Osteoblast (primary cell): ENCODE measurements around the gene MB21D2. TPM values are rescaled to one million over a fixed set of nuclear protein-coding genes. Genes with fewer than 3 reads are reported as not detected.

Experiments used
- DNase-seq: peaks from one replicate; pipeline ENCODE4 v3.0.0; 2011; ENCODE audit warnings: low spot score, mixed read lengths; ENCODE audit not compliant: insufficient read length; ENCODE audit errors: missing footprints
- H2AFZ ChIP-seq: 2 replicates; pipeline ENCODE4 v1.6.0; 2011; ENCODE audit warnings: mild to moderate bottlenecking, low read length
- H3K27ac ChIP-seq: 2 replicates; pipeline ENCODE4 v1.5.1; 2011; ENCODE audit warnings: mild to moderate bottlenecking, low read depth, low read length, moderate library complexity
- H3K27me3 ChIP-seq: 2 replicates; pipeline ENCODE4 v1.6.0; 2012; ENCODE audit warnings: mild to moderate bottlenecking, control low read depth, inconsistent platforms, low read length, moderate library complexity; ENCODE audit not compliant: insufficient read depth
- H3K36me3 ChIP-seq: 2 replicates; pipeline ENCODE4 v1.5.1; 2011; ENCODE audit warnings: mild to moderate bottlenecking, low read length, control low read depth, moderate library complexity; ENCODE audit not compliant: insufficient read depth
- H3K4me1 ChIP-seq: 2 replicates; pipeline ENCODE4 v1.5.1; 2011; ENCODE audit warnings: mild to moderate bottlenecking, low read length, control low read depth, moderate library complexity; ENCODE audit not compliant: insufficient read depth
- H3K4me2 ChIP-seq: 2 replicates; pipeline ENCODE4 v1.6.0; 2011; ENCODE audit warnings: mild to moderate bottlenecking, low read length; ENCODE audit not compliant: insufficient read depth
- H3K4me3 ChIP-seq: fragments of 200-600 bp; sonication (generic); 3 replicates; pipeline ENCODE4 v1.5.1; 2012; ENCODE audit warnings: mild to moderate bottlenecking, low read length, inconsistent platforms; ENCODE audit not compliant: insufficient read depth
- H3K79me2 ChIP-seq: 2 replicates; pipeline ENCODE4 v1.6.0; 2012; ENCODE audit warnings: mild to moderate bottlenecking, low read length, control low read depth, inconsistent platforms; ENCODE audit not compliant: insufficient read depth
- H3K9me3 ChIP-seq: 2 replicates; pipeline ENCODE4 v1.5.1; 2011; ENCODE audit warnings: low read depth, low read length, control low read depth
- H4K20me1 ChIP-seq: 2 replicates; pipeline ENCODE4 v1.6.0; 2012; ENCODE audit warnings: mild to moderate bottlenecking, low read length, control low read depth; ENCODE audit not compliant: insufficient read depth
- CTCF ChIP-seq: IDR thresholded peaks from 2 replicates; pipeline ENCODE4 v1.5.1; 2011; ENCODE audit warnings: mild to moderate bottlenecking, low read depth, low read length, moderate library complexity; ENCODE audit errors: extremely low read depth
- total RNA-seq: library from RNA; depleted of rRNA; stranded (reverse); fragments of >200 nt; gene quantifications from 2 replicates; pipeline ENCODE4 v1.2.3, GENCODE V29; 2012

The MB21D2 gene
- total RNA-seq, 1 donor = 6.5 TPM

GRCh38 chr3:192833177-192833890 is 84.3 kb downstream of the MB21D2 start:
- DNase-seq = no peak
- peaks cover 59% of the 10 kb centered on the region for H3K4me1 ChIP-seq
- no peaks in the 10 kb centered on the region for H3K27me3 ChIP-seq
- no peak overlapping the region for H2AFZ ChIP-seq
- peak overlapping the region; percentile 62 for H3K4me2 ChIP-seq
- H3K36me3 ChIP-seq = no peaks in the 10 kb centered on the region
- H3K27ac ChIP-seq = peak overlapping the region; percentile 83
- H3K4me3 ChIP-seq = peak overlapping the region; percentile 46
- no peaks in the 10 kb centered on the region for H3K9me3 ChIP-seq
- H4K20me1 ChIP-seq = peaks cover 5% of the 10 kb centered on the region
- TF ChIP-seq CTCF = no peak
- no peaks in the 10 kb centered on the region for H3K79me2 ChIP-seq

- Histone ChIP-seq H3K36me3 (no peaks in the 10 kb centered on the region), H3K4me3 (no peak overlapping the region), H3K4me2 (peak overlapping the region; percentile 67), H3K9me3 (no peaks in the 10 kb centered on the region), H3K27me3 (no peaks in the 10 kb centered on the region), H3K4me1 (peaks cover 61% of the 10 kb centered on the region), H3K79me2 (peaks cover 2% of the 10 kb centered on the region), H2AFZ (no peak overlapping the region), H3K27ac (peak overlapping the region; percentile 90), H4K20me1 (peaks cover 5% of the 10 kb centered on the region)
- no peak for DNase-seq
- TF ChIP-seq CTCF = no peak
These were observed 85.8 kb downstream of the MB21D2 start for GRCh38 chr3:192831801-192832347.

GRCh38 chr3:192831111-192831644 is 86.5 kb downstream of the MB21D2 start:
- H3K9me3 ChIP-seq = no peaks in the 10 kb centered on the region
- H2AFZ ChIP-seq = peak overlapping the region; percentile 16
- DNase-seq = peak; percentile 80
- H3K27ac ChIP-seq = peak overlapping the region; percentile 90
- peak overlapping the region; percentile 21 for H3K4me3 ChIP-seq
- peaks cover 54% of the 10 kb centered on the region for H3K4me1 ChIP-seq
- TF ChIP-seq CTCF = no peak
- H3K27me3 ChIP-seq = no peaks in the 10 kb centered on the region
- peak overlapping the region; percentile 67 for H3K4me2 ChIP-seq
- H4K20me1 ChIP-seq = peaks cover 5% of the 10 kb centered on the region
- H3K79me2 ChIP-seq = peaks cover 2% of the 10 kb centered on the region
- H3K36me3 ChIP-seq = no peaks in the 10 kb centered on the region
